GM18951 (cell line): ENCODE results near the gene EVA1A.

Experiments
- POLR2A ChIP-seq: IDR thresholded peaks from 4 replicates; pipeline ENCODE4 v1.6.1; 2011; ENCODE audit warnings: mild to moderate bottlenecking; ENCODE audit not compliant: insufficient read length, insufficient read depth; ENCODE audit errors: extremely low read depth
- in situ Hi-C: fragments of 300-500 bp; cut with MboI; formaldehyde crosslinking; loops from one replicate; pipeline ENCODE4 v1.12.0; 2022; ENCODE audit warnings: low sequenced_read_pairs, mixed read lengths, inconsistent platforms; ENCODE audit not compliant: unreplicated experiment

Gene EVA1A

GRCh38 chr2:75560768-75561565 lies at the start of gene EVA1A:
EVA1A (minus strand) TSS chr2:75560939; CDS start chr2:75518140, 42,799 bp downstream.
- TF ChIP-seq POLR2A: no peak
- in situ Hi-C loops: no loop called here

- in situ Hi-C loops: loop anchor here (10.0 to 25.0 kb wide), 3 partner anchors 545 to 898 kb away; no protein-coding TSS in a partner anchor
- TF ChIP-seq POLR2A: no peak
Measured at GRCh38 chr2:75609937-75610508, 49.3 kb upstream of the EVA1A start.

- TF ChIP-seq POLR2A: no peak
- in situ Hi-C loops: loop anchor here (25.0 kb wide), 2 partner anchors 697 to 897 kb away; no protein-coding TSS in a partner anchor
Measured at GRCh38 chr2:75609334-75609689, 48.6 kb upstream of the EVA1A start.

GRCh38 chr2:75608684-75609333 lies 48.1 kb upstream of the EVA1A start:
- in situ Hi-C loops: loop anchor here (25.0 kb wide), 2 partner anchors 697 to 897 kb away; no protein-coding TSS in a partner anchor
- TF ChIP-seq POLR2A: no peak

GRCh38 chr2:75607988-75608683 lies 47.4 kb upstream of the EVA1A start:
- no peak for TF ChIP-seq POLR2A
- in situ Hi-C loops: loop anchor here (25.0 kb wide), 2 partner anchors 696 to 896 kb away; no protein-coding TSS in a partner anchor

GRCh38 chr2:75607400-75607798 lies 46.7 kb upstream of the EVA1A start:
- in situ Hi-C loops: loop anchor here (25.0 kb wide), 2 partner anchors 695 to 895 kb away; no protein-coding TSS in a partner anchor

GRCh38 chr2:75606761-75607399 lies 46.1 kb upstream of the EVA1A start:
- no peak for TF ChIP-seq POLR2A
- in situ Hi-C loops: loop anchor here (25.0 kb wide), 2 partner anchors 695 to 895 kb away; no protein-coding TSS in a partner anchor

More at GRCh38 chr2:75607400-75607798, 46.7 kb upstream of the EVA1A start:
- no peak for TF ChIP-seq POLR2A

GRCh38 chr2:75605770-75606529 lies 45.2 kb upstream of the EVA1A start:
- in situ Hi-C loops: loop anchor here (25.0 kb wide), 2 partner anchors 694 to 894 kb away; no protein-coding TSS in a partner anchor
- TF ChIP-seq POLR2A: no peak

- in situ Hi-C loops: loop anchor here (25.0 kb wide), 2 partner anchors 692 to 892 kb away; no protein-coding TSS in a partner anchor
- no peak for TF ChIP-seq POLR2A
Measured at GRCh38 chr2:75604484-75604883, 43.7 kb upstream of the EVA1A start.

- in situ Hi-C loops: loop anchor here (25.0 kb wide), 2 partner anchors 691 to 891 kb away; no protein-coding TSS in a partner anchor
- TF ChIP-seq POLR2A: no peak
Measured at GRCh38 chr2:75603477-75603876, 42.7 kb upstream of the EVA1A start.

- in situ Hi-C loops: loop anchor here (25.0 kb wide), 2 partner anchors 691 to 891 kb away; no protein-coding TSS in a partner anchor
- TF ChIP-seq POLR2A: no peak
Measured at GRCh38 chr2:75602724-75603342, 42.1 kb upstream of the EVA1A start.
